ENCODE results near the gene OGFOD2. TPM values are rescaled to one million over a fixed set of nuclear protein-coding genes. Genes with fewer than 3 reads are reported as not detected.

The OGFOD2 gene
- total RNA-seq, 1 donor from 2014 or later: 20.2 TPM

DNA sequence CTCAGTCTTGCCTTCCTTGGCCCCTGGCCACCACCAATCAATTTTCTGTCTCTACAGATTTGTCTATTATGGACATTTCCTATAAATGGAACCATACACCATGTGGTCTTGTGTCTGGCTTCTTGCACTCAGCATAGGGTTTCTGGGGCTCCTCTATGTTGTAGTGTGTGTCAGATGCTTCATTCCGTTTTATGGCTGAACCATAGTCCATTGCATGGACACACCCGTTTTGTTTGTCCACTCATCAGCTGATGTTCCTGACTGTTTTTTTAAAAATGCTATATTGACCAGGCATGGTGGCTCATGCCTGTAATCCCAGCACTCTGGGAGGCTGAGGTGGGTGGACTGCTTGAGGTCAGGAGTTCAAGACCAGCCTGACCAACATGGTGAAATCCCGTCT, 26.4 kb downstream of the OGFOD2 start:
- H3K9me3 Mint-ChIP-seq (ENCODE audit: unreplicated experiment): no peaks in the 10 kb centered on the region
- H3K36me3 Mint-ChIP-seq (ENCODE audit: unreplicated experiment): no peaks in the 10 kb centered on the region
- H3K4me1 Mint-ChIP-seq (ENCODE audit: unreplicated experiment): no peaks in the 10 kb centered on the region
- DNase-seq (ENCODE audit: extremely low spot score, unreplicated experiment): no peak
- no peak overlapping the region for H3K4me3 Mint-ChIP-seq (ENCODE audit: unreplicated experiment)
- no peak overlapping the region for H3K27ac Mint-ChIP-seq (ENCODE audit: unreplicated experiment)
- no peak for TF ChIP-seq CTCF (IDR thresholded peaks at IDR 0.05)
- H3K27me3 Mint-ChIP-seq (ENCODE audit: unreplicated experiment): no peaks in the 10 kb centered on the region

GRCh38 chr12:123003257-123003656, 28.2 kb downstream of the OGFOD2 start:
- no peak for TF ChIP-seq CTCF (IDR thresholded peaks at IDR 0.05)

DNA sequence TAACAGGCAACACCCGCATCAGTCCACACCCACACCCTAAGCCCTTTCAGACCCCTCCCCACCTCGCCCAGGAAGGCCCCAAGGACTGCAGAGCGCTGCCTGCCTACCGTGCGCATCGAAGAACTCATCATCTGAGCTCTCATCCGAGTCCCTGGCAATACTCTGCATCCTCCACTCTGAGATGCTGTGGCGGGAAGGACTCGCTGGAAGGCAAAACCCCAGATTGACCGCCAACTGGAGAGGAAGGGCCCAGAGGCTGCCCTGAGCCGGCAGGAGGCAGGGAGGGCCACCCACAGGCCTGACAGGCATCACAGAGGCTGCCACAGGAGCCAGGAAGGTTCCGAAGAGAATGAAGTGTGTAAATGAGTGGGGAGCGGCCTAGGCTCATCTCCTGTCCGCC, 29.2 kb downstream of the OGFOD2 start:
- no peaks in the 10 kb centered on the region for H3K27me3 Mint-ChIP-seq (ENCODE audit: unreplicated experiment)
- H3K4me1 Mint-ChIP-seq (ENCODE audit: unreplicated experiment): no peaks in the 10 kb centered on the region
- H3K27ac Mint-ChIP-seq (ENCODE audit: unreplicated experiment): no peak overlapping the region
- TF ChIP-seq CTCF (IDR thresholded peaks at IDR 0.05): no peak
- no peaks in the 10 kb centered on the region for H3K9me3 Mint-ChIP-seq (ENCODE audit: unreplicated experiment)
- no peaks in the 10 kb centered on the region for H3K36me3 Mint-ChIP-seq (ENCODE audit: unreplicated experiment)
- H3K4me3 Mint-ChIP-seq (ENCODE audit: unreplicated experiment): no peak overlapping the region
- DNase-seq (ENCODE audit: extremely low spot score, unreplicated experiment): no peak

More at GRCh38 chr12:123003257-123003656, 28.2 kb downstream of the OGFOD2 start:
- H3K27me3 Mint-ChIP-seq (ENCODE audit: unreplicated experiment): no peaks in the 10 kb centered on the region
- no peak for DNase-seq (ENCODE audit: extremely low spot score, unreplicated experiment)
- H3K4me1 Mint-ChIP-seq (ENCODE audit: unreplicated experiment): no peaks in the 10 kb centered on the region
- H3K27ac Mint-ChIP-seq (ENCODE audit: unreplicated experiment): no peak overlapping the region
- H3K36me3 Mint-ChIP-seq (ENCODE audit: unreplicated experiment): no peaks in the 10 kb centered on the region
- H3K9me3 Mint-ChIP-seq (ENCODE audit: unreplicated experiment): no peaks in the 10 kb centered on the region
- no peak overlapping the region for H3K4me3 Mint-ChIP-seq (ENCODE audit: unreplicated experiment)

DNA sequence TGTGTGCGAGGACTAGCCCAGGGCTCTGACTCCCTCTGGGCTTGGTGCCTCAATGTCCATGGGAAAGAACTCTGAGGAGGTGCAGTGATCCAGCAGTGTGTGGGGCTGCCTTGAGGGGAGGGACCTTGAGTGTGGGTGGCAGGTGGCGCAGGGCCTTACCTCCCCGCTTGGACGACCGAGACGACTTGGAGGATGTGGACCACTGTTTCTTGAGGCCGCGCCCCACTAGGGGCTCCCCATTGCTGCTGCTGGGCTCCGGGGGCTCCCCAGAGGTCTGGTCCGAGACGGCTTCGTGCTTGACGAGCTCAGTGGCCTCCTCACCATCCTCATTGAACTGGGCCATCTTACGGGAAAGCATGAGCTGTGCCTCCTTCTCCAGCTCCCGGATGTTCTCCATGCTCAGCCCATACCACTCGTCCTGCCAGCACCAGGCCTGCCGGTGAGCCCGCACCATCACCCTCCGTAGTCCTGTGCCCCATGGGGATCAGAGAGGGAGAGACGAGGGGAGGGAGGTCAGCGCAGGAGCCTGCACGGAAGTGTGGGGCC, 30.1 kb downstream of the OGFOD2 start:
- TF ChIP-seq CTCF (IDR thresholded peaks at IDR 0.05): no peak
- Mint-ChIP-seq H3K36me3 (ENCODE audit: unreplicated experiment) (no peaks in the 10 kb centered on the region), H3K9me3 (ENCODE audit: unreplicated experiment) (no peaks in the 10 kb centered on the region), H3K27ac (ENCODE audit: unreplicated experiment) (no peak overlapping the region), H3K4me3 (ENCODE audit: unreplicated experiment) (no peak overlapping the region), H3K27me3 (ENCODE audit: unreplicated experiment) (no peaks in the 10 kb centered on the region), H3K4me1 (ENCODE audit: unreplicated experiment) (no peaks in the 10 kb centered on the region)
- no peak for DNase-seq (ENCODE audit: extremely low spot score, unreplicated experiment)

DNA sequence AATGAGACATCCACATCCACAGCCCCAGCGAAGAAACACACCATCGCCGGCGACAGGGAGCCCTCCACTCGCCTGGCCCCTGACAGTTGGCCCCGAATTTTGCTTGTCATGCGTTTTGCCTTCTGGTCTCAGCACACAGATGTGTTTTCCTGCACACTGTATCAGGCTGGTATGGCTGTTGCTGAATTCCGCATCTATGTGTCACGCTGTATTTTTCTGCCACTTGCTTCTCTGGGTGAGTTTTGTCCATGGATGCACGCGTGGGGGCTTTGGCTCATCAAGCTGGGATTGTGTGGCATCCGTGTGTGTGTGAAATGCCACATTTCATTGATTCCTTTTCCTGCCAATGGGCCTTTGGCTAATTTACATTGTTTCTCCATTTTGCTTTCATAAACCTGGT, 31.9 kb downstream of the OGFOD2 start:
- H3K27ac Mint-ChIP-seq (ENCODE audit: unreplicated experiment): no peak overlapping the region
- H3K9me3 Mint-ChIP-seq (ENCODE audit: unreplicated experiment): no peaks in the 10 kb centered on the region
- no peaks in the 10 kb centered on the region for H3K4me1 Mint-ChIP-seq (ENCODE audit: unreplicated experiment)
- H3K27me3 Mint-ChIP-seq (ENCODE audit: unreplicated experiment): no peaks in the 10 kb centered on the region
- DNase-seq (ENCODE audit: extremely low spot score, unreplicated experiment): no peak
- no peak overlapping the region for H3K4me3 Mint-ChIP-seq (ENCODE audit: unreplicated experiment)
- TF ChIP-seq CTCF (IDR thresholded peaks at IDR 0.05): no peak
- H3K36me3 Mint-ChIP-seq (ENCODE audit: unreplicated experiment): peaks cover under 1% of the 10 kb centered on the region

All from osteocyte (in vitro differentiated cells).